Suprapubic skin (tissue), 3 donors: Measurements from ENCODE around the gene LRRC26.

ENCODE experiments used
- CTCF ChIP-seq, 2 donors: fragments of 200-600 bp in 1 of 2; fragments of 450-650 bp in 1 of 2; sonication (generic) in 1 of 2; IDR thresholded peaks; one replicate each; pipeline ENCODE4 v1.5.1; 2016 to 2019; ENCODE audit warnings: antibody characterized with exemption in 2 of 2, mild to moderate bottlenecking in 1 of 2, moderate library complexity in 1 of 2
- POLR2A ChIP-seq, 2 donors: fragments of 450-650 bp; IDR thresholded peaks; one replicate each; pipeline ENCODE4 v1.6.1; 2017; ENCODE audit warnings: antibody characterized with exemption in 2 of 2, mild to moderate bottlenecking in 2 of 2, moderate library complexity in 2 of 2

GRCh38 chr9:137129456-137130175, 40.2 kb downstream of the LRRC26 start:
- TF ChIP-seq CTCF (IDR thresholded peaks at IDR 0.05) = no peak
- no peak for TF ChIP-seq POLR2A (IDR thresholded peaks at IDR 0.05)
